Tibial nerve (tissue), 4 donors: ENCODE data around the gene XRRA1.

Source experiments
- CTCF ChIP-seq, 5 experiments: fragments of 200-600 bp in 3 of 5; fragments of 450-650 bp in 2 of 5; sonication (generic) in 3 of 5; IDR thresholded peaks; one replicate each; pipeline ENCODE4 v1.5.1; 2016 to 2019; ENCODE audit warnings: antibody characterized with exemption in 5 of 5, mild to moderate bottlenecking in 3 of 5, moderate library complexity in 2 of 5
- EP300 ChIP-seq, 2 donors: sonication (generic); formaldehyde crosslinking; IDR thresholded peaks; one replicate each; pipeline ENCODE4 v1.6.1; 2017; ENCODE audit warnings: antibody characterized with exemption in 2 of 2, mild to moderate bottlenecking in 1 of 2

- TF ChIP-seq CTCF (IDR thresholded peaks at IDR 0.05): no peak
- TF ChIP-seq EP300 (IDR thresholded peaks at IDR 0.05): no peak
Observed at GRCh38 chr11:74936976-74937375, 11.9 kb downstream of the XRRA1 start.
